Liver (tissue), 9 donors: ENCODE data around the gene RCAN3. TPM values are rescaled to one million over a fixed set of nuclear protein-coding genes. Genes with fewer than 3 reads are reported as not detected.

ENCODE experiments used
- DNase-seq: peaks from one replicate; pipeline ENCODE4 v3.0.0-alpha.2; 2017; ENCODE audit warnings: low spot score
- H3K27ac ChIP-seq, 2 donors: one replicate each; pipeline ENCODE4 v1.7.0; 2013; ENCODE audit warnings: inconsistent platforms in 2 of 2, low read length in 2 of 2, control low read depth in 1 of 2, low read depth in 1 of 2, mild to moderate bottlenecking in 1 of 2
- H3K27me3 ChIP-seq, 4 donors: one replicate each; pipeline versions ENCODE4 v1.6.1 to v1.7.0; 2013; ENCODE audit warnings: low read length in 3 of 4, inconsistent platforms in 1 of 4, mild to moderate bottlenecking in 1 of 4, moderate library complexity in 1 of 4; ENCODE audit not compliant: control insufficient read depth in 4 of 4, insufficient read depth in 4 of 4
- H3K36me3 ChIP-seq, 4 donors: one replicate each; pipeline versions ENCODE4 v1.6.1 to v1.7.0; 2013; ENCODE audit warnings: low read length in 3 of 4, mild to moderate bottlenecking in 3 of 4, low read depth in 1 of 4, moderate library complexity in 1 of 4; ENCODE audit not compliant: control insufficient read depth in 4 of 4, insufficient read depth in 3 of 4
- H3K4me1 ChIP-seq, 4 donors: one replicate each; pipeline versions ENCODE4 v1.6.1 to v1.7.0; 2013; ENCODE audit warnings: low read length in 3 of 4, mild to moderate bottlenecking in 3 of 4, moderate library complexity in 1 of 4; ENCODE audit not compliant: control insufficient read depth in 4 of 4, insufficient read depth in 4 of 4
- H3K4me3 ChIP-seq, 3 donors: one replicate each; pipeline versions ENCODE4 v1.6.1 to v1.7.0; 2013; ENCODE audit warnings: low read length in 3 of 3, control low read depth in 1 of 3, low read depth in 1 of 3, mild to moderate bottlenecking in 1 of 3
- H3K9ac ChIP-seq, 2 donors: one replicate each; pipeline ENCODE4 v1.7.0; 2013; ENCODE audit warnings: low read length in 2 of 2, mild to moderate bottlenecking in 2 of 2, moderate library complexity in 2 of 2, control low read depth in 1 of 2, low read depth in 1 of 2
- H3K9me3 ChIP-seq, 4 donors: one replicate each; pipeline versions ENCODE4 v1.6.1 to v1.7.0; 2013; ENCODE audit warnings: low read length in 3 of 4; ENCODE audit not compliant: control insufficient read depth in 4 of 4
- ATF3 ChIP-seq: IDR thresholded peaks from 2 replicates; pipeline ENCODE4 v1.6.1; 2016; ENCODE audit warnings: antibody characterized with exemption
- CTCF ChIP-seq: fragments of 150-350 bp; IDR thresholded peaks from 2 replicates; pipeline ENCODE4 v1.5.1; 2017; ENCODE audit warnings: improper control_type of control experiment, low read depth, low read length; ENCODE audit not compliant: missing input control
- EGR1 ChIP-seq, 2 donors: IDR thresholded peaks; 2 replicates each; pipeline ENCODE4 v1.6.1; 2016 to 2018; ENCODE audit warnings: antibody characterized with exemption in 2 of 2, low read depth in 2 of 2
- FOXA1 ChIP-seq: IDR thresholded peaks from 2 replicates; pipeline ENCODE4 v1.6.1; 2016; ENCODE audit warnings: antibody characterized with exemption
- FOXA2 ChIP-seq: IDR thresholded peaks from 2 replicates; pipeline ENCODE4 v1.6.1; 2016; ENCODE audit warnings: antibody characterized with exemption
- GABPA ChIP-seq, 2 donors: IDR thresholded peaks in 1 of 2; conservative IDR thresholded peaks in 1 of 2; 2 replicates each; pipeline ENCODE4 v1.6.1; 2016; ENCODE audit warnings: antibody characterized with exemption in 2 of 2, mild to moderate bottlenecking in 1 of 2, moderate library complexity in 1 of 2
- HNF4A ChIP-seq, 2 donors: conservative IDR thresholded peaks; 2 replicates each; pipeline ENCODE4 v1.6.1; 2016; ENCODE audit warnings: antibody characterized with exemption in 2 of 2, mild to moderate bottlenecking in 2 of 2
- HNF4G ChIP-seq: IDR thresholded peaks from 2 replicates; pipeline ENCODE4 v1.6.1; 2016; ENCODE audit warnings: antibody characterized with exemption
- JUND ChIP-seq, 2 donors: IDR thresholded peaks; 2 replicates each; pipeline ENCODE4 v1.6.1; 2016; ENCODE audit warnings: antibody characterized with exemption in 2 of 2
- MAX ChIP-seq: IDR thresholded peaks from 2 replicates; pipeline ENCODE4 v1.6.1; 2016; ENCODE audit warnings: antibody characterized with exemption
- NR2F2 ChIP-seq: IDR thresholded peaks from 2 replicates; pipeline ENCODE4 v1.6.1; 2016; ENCODE audit warnings: antibody characterized with exemption
- RAD21 ChIP-seq, 2 donors: IDR thresholded peaks; 2 replicates each; pipeline ENCODE4 v1.6.1; 2016; ENCODE audit warnings: antibody characterized with exemption in 2 of 2, mild to moderate bottlenecking in 2 of 2
- RXRA ChIP-seq, 2 donors: IDR thresholded peaks; 2 replicates each; pipeline ENCODE4 v1.6.1; 2017 to 2018; ENCODE audit warnings: antibody characterized with exemption in 2 of 2, mild to moderate bottlenecking in 1 of 2
- SP1 ChIP-seq: IDR thresholded peaks from 2 replicates; pipeline ENCODE4 v1.6.1; 2018; ENCODE audit warnings: antibody characterized with exemption, mild to moderate bottlenecking
- TAF1 ChIP-seq: conservative IDR thresholded peaks from 2 replicates; pipeline ENCODE4 v1.6.1; 2016; ENCODE audit warnings: antibody characterized with exemption, mild to moderate bottlenecking
- YY1 ChIP-seq: IDR thresholded peaks from 2 replicates; pipeline ENCODE4 v1.6.1; 2016; ENCODE audit warnings: antibody characterized with exemption, mild to moderate bottlenecking
- WGBS: extraction: QIAGEN DNeasy Blood & Tissue Kit; methylation state at CpG from one replicate; pipeline ENCODE4 v1.1.7; 2013; 5-methylcytosine and 5-hydroxymethylcytosine counted together
- polyA plus RNA-seq, 2 donors: library from polyadenylated mRNA; stranded (reverse) in 1 of 2; unstranded in 1 of 2; fragments of 200-250 nt in 1 of 2; fragments of >200 nt in 1 of 2; fragmentation: Nextera tagmentation in 1 of 2; extraction: Ambion mirVana in 1 of 2; gene quantifications; one replicate each; pipeline versions ENCODE4 v1.2.1 to v1.2.3, GENCODE V29; 2013 to 2015
- total RNA-seq, 2 donors: library from RNA; depleted of rRNA; stranded (reverse); fragments of >200 nt; gene quantifications; one replicate each; pipeline ENCODE4 v1.2.3, GENCODE V29; 2014
- donor health status: healthy.
- donor health status: healthy.
- donor health status: healthy.
- donor health status: healthy.
- donor health status: healthy.

RCAN3 gene
- total and polyA plus RNA-seq, 4 donors, result 0.97 to 3.1 (median 1.2) TPM

GRCh38 chr1:24454673-24455072 lies 48.0 kb upstream of the RCAN3 start:
- WGBS, result 89% methylated on average over 5 of the region's 5 CpGs
- Histone ChIP-seq H3K4me1 (no peaks in the 10 kb centered on the region), H3K4me3 (no peak overlapping the region), H3K9ac (no peak overlapping the region), H3K27ac (no peak overlapping the region), H3K9me3 (no peaks in the 10 kb centered on the region), H3K36me3 (peaks cover 3 to 11% (median 8%) of the 10 kb centered on the region in 4 donors), H3K27me3 (no peaks in the 10 kb centered on the region)
- TF ChIP-seq RAD21 (IDR thresholded peaks at IDR 0.05), result no peak
- no peak for TF ChIP-seq FOXA1
- no peak for TF ChIP-seq GABPA (IDR thresholded peaks at IDR 0.05 in 1 of 2, conservative IDR thresholded peaks at IDR 0.05 in 1 of 2)
- no peak for TF ChIP-seq FOXA2
- no peak for TF ChIP-seq RXRA (IDR thresholded peaks at IDR 0.05)
- TF ChIP-seq EGR1 (IDR thresholded peaks at IDR 0.05; ENCODE audit: low read depth in 2 of 2), result no peak
- no peak for TF ChIP-seq NR2F2
- TF ChIP-seq ATF3, result no peak
- TF ChIP-seq TAF1, result no peak
- TF ChIP-seq CTCF, result no peak
- TF ChIP-seq MAX, result no peak
- TF ChIP-seq YY1, result no peak
- TF ChIP-seq SP1, result no peak
- TF ChIP-seq HNF4A (conservative IDR thresholded peaks at IDR 0.05), result no peak
- TF ChIP-seq HNF4G, result no peak
- no peak for TF ChIP-seq JUND (IDR thresholded peaks at IDR 0.05)
- DNase-seq, result no peak

- no peak overlapping the region for H3K9ac ChIP-seq
- 99% methylated on average over 5 of the region's 5 CpGs for WGBS
- TF ChIP-seq RAD21 (IDR thresholded peaks at IDR 0.05), result no peak
- no peaks in the 10 kb centered on the region for H3K27me3 ChIP-seq
- H3K27ac ChIP-seq, result no peak overlapping the region
- H3K4me3 ChIP-seq, result no peak overlapping the region
- H3K4me1 ChIP-seq, result no peaks in the 10 kb centered on the region
- H3K9me3 ChIP-seq, result no peaks in the 10 kb centered on the region
- no peak for DNase-seq
- peaks cover 3 to 11% (median 9%) of the 10 kb centered on the region in 4 donors for H3K36me3 ChIP-seq
These were observed 47.4 kb upstream of the RCAN3 start for GRCh38 chr1:24455272-24455671.

- 95% methylated on average over 3 of the region's 3 CpGs for WGBS
- no peak overlapping the region for H3K9ac ChIP-seq
- no peak for TF ChIP-seq RXRA (IDR thresholded peaks at IDR 0.05)
- TF ChIP-seq CTCF, result no peak
- peaks cover 3 to 11% (median 4%) of the 10 kb centered on the region in 4 donors for H3K36me3 ChIP-seq
- no peak overlapping the region for H3K4me3 ChIP-seq
- no peaks in the 10 kb centered on the region for H3K27me3 ChIP-seq
- no peak for DNase-seq
- no peaks in the 10 kb centered on the region for H3K4me1 ChIP-seq
- no peak overlapping the region for H3K27ac ChIP-seq
- H3K9me3 ChIP-seq, result no peaks in the 10 kb centered on the region
These were observed 44.8 kb upstream of the RCAN3 start for GRCh38 chr1:24457866-24458265.
